Endothelial cell of hepatic sinusoid (primary cell): ENCODE measurements around the gene MIS18BP1.
"Not testable (repeated sequence)": the region's sequence is repeated elsewhere in the genome, so short reads cannot be mapped to it uniquely, and the experiment has no call there.

Source experiments
- in situ Hi-C: cut with HindIII; loops from 2 replicates; pipeline ENCODE4 v1.10.0; 2017; ENCODE audit warnings: low sequenced_read_pairs

The MIS18BP1 gene

DNA sequence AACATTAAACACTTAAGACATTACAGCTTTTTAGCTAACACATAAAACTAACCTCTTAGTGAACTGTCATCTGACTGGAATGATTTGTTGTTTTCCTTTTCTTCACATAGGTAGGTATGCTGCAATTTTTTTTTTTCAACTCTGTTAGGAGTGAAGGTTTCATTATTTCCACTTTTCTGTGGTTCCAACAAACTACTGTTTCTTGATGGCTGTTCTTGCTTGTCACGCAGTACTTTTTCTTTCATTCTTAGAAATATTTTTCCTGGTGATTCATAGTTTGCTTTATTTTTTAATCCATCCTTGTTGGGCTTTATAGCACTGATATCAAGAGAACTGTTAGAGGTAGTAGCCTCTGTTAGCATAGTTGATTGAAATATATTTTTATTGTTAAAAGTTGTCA is 6.3 kb downstream of the MIS18BP1 start:
- in situ Hi-C loops, result no loop called here

DNA sequence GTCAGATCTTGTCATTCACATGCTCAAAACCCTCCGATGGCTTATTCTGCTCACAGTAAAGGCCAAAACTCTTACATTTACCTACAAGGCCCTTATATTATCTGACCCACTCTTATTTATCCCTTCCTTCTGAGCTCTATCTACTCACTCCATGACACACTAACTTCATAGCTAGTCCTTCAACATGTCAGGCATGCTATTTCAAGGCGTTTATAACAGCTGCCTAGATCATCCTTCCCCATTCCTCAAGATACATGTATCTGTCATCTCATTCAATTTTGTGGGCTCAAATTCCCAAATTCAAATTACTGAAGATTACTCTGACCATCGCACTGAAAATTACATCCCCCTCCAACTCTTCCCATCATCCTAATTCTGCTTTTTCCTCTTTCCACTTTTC is 6.9 kb downstream of the MIS18BP1 start:
- in situ Hi-C loops, result no loop called here

DNA sequence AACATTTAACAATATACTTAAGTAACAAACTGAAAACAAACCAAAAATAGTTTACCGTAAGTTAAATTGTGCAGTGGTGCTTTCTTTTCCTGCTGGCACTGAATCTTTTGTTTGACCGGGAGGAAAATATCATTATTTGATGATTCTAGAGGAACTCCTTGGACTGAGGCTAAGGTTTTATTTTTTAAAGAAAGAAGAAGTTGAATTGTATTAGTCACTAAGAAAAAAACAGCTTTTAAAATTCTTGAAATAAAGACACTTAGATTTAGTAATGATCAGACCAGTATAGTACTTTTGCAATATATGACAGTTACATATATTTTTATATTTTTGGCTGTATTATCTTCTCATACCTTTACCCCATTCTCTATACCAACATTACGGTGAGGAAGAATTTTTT is 10.3 kb downstream of the MIS18BP1 start:
- in situ Hi-C loops, result no loop called here

DNA sequence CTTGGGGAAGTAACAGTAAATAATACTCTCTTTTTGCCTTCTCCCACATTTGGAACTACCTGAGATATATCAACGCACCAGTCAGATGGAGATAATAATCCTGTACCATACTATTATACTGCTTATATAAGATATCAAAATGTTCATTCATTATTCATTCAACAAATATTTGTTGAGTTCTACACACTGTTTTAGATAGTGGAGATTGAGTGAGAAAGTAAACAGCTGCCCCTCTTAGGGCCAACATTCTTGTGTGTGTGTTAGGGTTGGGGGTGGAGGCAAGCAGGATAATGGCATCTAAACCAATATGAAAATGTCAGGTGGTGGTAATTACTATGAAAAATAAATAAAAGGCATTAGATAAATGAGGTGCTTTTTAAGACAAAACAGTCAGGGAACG is 14.0 kb downstream of the MIS18BP1 start:
- in situ Hi-C loops, result no loop called here

DNA sequence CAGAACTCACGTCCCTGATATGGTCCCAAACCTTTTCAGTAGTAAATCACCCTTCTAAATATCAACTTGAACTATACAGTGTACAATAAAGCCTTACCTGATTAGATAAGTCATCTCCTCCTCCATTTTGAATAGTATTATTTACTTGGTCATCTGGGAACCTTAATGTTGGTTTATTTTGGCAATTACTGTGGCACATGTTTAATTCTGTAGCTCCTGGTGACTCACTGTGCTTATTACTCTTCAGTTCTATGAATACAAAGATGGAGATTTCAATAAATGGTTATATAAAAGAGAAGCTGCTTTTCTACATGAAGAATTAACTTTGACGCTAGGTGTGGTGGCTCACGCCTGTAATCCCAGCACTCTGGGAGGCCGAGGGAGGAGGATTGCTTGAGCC is 25.4 kb downstream of the MIS18BP1 start:
- in situ Hi-C loops, result no loop called here

- in situ Hi-C loops, result no loop called here
These were observed 30.3 kb downstream of the MIS18BP1 start for GRCh38 chr14:45222485-45223262.

- in situ Hi-C loops, result not testable (repeated sequence)
These were observed 38.7 kb downstream of the MIS18BP1 start for GRCh38 chr14:45214341-45214740.

DNA sequence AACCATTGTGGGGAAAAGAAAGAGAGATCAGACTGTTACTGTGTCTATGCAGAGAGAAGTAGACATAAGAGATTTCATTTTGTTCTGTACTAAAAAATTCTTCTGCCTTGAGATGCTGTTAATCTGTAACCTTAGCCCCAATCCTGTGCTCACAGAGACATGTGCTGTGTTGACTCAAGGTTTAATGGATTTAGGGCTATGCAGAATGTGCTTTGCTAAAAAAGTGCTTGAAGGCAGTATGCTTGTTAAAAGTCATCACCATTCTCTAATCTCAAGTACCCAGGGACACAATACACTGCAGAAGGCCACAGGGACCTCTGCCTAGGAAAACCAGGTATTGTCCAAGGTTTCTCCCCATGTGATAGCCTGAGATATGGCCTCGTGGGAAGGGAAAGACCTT is 39.3 kb downstream of the MIS18BP1 start:
- in situ Hi-C loops, result not testable (repeated sequence)

- in situ Hi-C loops, result no loop called here
These were observed 40.8 kb downstream of the MIS18BP1 start for GRCh38 chr14:45212231-45212630.

DNA sequence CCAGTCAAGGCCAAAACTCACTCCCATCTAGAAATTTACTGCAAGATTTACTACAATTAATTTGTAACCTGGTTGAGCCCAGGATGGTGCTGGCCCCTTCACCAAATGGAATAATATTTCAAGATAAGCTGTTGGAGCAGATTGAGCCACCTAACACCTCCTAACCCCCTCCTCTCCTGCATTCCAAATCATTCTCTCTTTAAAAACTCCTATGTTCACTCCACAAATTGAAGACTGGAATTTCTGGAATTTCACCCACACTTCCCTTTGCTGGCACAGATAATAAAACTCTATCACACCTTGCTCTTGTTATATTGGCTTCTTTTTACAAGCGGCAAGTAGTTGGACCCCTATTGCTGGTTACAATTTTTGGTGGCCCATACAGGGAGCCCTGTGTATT is 41.7 kb downstream of the MIS18BP1 start:
- in situ Hi-C loops, result no loop called here

GRCh38 chr14:45210159-45210558 is 42.8 kb downstream of the MIS18BP1 start:
- in situ Hi-C loops, result no loop called here

DNA sequence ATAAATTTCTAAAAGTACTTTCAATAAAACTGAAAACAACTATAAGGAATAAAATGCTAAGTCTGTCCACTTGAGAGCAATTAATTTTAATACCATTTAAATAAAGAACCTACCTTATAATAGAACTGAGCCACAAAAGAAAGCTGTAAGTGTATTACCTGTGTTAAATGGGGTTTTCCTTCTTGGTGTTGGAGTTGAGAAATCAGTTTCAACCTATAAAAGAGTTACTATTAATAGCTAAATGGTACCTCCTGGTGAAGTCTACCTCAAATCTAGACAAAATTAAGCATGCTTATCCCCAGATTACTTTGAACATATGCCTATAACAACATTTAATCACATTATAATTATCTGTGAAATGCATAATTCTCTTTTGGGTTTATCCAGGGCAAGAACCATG is 48.8 kb downstream of the MIS18BP1 start:
- in situ Hi-C loops, result no loop called here

GRCh38 chr14:45201905-45202304 is 51.1 kb downstream of the MIS18BP1 start:
- in situ Hi-C loops, result no loop called here

- in situ Hi-C loops, result no loop called here
These were observed 53.8 kb downstream of the MIS18BP1 start for GRCh38 chr14:45199230-45199629.

DNA sequence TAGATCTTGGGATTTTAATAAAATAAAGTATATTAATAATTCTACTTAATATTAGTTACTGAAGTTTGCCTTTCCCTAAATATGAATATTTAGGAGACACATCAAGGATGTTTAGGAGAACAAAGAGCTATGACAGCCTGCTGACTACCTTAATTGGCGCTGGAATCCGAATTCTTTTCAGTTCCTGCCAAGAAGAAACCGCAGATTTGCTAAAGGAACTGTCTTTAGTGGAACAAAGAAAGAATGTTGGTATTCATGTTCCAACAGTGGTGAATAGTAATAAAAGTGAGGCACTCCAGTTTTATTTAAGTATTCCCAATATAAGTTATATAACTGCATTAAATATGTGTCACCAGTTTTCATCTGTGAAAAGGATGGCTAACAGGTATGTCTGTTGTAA is 54.5 kb downstream of the MIS18BP1 start:
- in situ Hi-C loops, result no loop called here

GRCh38 chr14:45194964-45195363 is 58.0 kb downstream of the MIS18BP1 start:
- in situ Hi-C loops, result no loop called here

DNA sequence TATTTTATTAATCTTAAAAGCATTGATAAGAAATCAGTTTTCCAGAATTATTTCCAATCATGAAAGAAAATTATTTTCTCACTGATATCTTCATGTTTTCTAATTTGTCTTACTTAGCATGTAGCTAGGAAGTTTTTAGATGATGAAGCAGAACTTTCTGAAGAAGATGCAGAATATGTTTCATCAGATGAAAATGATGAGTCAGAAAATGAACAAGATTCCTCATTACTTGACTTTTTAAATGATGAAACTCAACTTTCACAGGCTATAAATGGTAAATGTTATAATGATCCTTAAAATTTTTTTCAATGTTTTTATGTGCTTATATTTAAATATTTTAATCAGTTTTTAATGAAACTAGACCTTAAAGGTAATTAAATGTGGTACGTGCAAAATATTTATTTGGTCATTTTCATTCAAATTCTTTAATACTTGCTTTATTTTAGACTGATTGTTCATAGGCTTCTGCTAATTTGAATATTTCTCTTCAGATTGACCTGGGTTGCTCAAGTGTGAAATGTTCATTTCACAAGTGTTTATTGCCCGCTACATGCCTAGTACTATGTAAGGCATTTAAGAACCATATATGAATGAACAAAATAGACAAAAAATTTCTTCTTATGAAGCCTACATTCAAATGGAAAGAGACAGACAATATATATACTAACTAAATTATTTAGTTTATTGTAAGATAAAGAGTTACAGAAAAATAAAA is 67.7 kb downstream of the MIS18BP1 start:
- in situ Hi-C loops, result no loop called here

- in situ Hi-C loops, result no loop called here
These were observed 71.2 kb downstream of the MIS18BP1 start for GRCh38 chr14:45181806-45182205.

GRCh38 chr14:45181329-45181728 is 71.7 kb downstream of the MIS18BP1 start:
- in situ Hi-C loops, result no loop called here

- in situ Hi-C loops, result no loop called here
These were observed 75.9 kb downstream of the MIS18BP1 start for GRCh38 chr14:45177076-45177475.

DNA sequence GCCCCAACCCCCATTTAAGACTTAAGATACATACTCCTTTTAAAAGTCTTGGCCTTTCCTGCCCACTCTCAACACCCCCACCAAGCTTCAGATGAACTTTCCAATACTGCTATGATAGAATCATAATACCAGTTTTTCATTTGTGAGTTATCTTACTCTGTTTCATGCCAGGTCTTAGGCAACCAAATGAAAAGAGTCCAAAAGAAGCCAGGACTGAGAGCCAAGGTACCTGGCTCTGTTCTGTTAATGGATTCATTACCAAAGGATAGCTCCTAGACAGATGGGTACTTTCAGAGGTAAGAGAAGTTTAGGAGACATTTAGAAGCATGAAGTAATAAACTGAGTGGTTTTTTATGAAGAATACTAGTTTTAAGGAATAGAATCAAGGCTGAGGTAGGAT is 83.1 kb downstream of the MIS18BP1 start:
- in situ Hi-C loops, result no loop called here

DNA sequence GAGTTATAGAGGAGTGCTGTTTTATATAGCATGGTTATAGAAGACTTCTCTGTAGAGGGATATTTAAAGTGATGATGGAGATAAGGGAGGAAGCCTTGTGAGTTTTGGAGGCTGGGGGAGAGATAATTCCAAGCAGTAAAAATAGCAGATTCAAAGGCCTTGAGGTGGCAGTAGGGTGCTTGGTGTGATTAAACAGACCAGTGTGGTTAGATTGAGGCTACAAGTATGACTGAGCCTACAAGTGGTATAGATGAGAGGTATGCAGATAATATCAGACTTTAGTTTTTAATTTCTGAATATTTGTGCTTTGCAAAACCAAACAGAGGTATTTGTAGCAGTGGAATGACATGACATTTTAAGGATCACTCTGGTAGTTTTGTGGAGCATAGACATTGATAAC is 96.9 kb downstream of the MIS18BP1 start:
- in situ Hi-C loops, result no loop called here
